ENCODE measurements around the gene FABP1.

Gene FABP1

GRCh38 chr2:88139804-88140203, 11.9 kb upstream of the FABP1 start:
- no peak for DNase-seq (ENCODE audit: low read depth)
- no peak overlapping the region for H3K4me3 ChIP-seq (replicated peaks; ENCODE audit: low read depth, low read length)
- TF ChIP-seq, protein P1, sequence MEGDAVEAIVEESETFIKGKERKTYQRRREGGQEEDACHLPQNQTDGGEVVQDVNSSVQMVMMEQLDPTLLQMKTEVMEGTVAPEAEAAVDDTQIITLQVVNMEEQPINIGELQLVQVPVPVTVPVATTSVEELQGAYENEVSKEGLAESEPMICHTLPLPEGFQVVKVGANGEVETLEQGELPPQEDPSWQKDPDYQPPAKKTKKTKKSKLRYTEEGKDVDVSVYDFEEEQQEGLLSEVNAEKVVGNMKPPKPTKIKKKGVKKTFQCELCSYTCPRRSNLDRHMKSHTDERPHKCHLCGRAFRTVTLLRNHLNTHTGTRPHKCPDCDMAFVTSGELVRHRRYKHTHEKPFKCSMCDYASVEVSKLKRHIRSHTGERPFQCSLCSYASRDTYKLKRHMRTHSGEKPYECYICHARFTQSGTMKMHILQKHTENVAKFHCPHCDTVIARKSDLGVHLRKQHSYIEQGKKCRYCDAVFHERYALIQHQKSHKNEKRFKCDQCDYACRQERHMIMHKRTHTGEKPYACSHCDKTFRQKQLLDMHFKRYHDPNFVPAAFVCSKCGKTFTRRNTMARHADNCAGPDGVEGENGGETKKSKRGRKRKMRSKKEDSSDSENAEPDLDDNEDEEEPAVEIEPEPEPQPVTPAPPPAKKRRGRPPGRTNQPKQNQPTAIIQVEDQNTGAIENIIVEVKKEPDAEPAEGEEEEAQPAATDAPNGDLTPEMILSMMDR (IDR thresholded peaks at IDR 0.05; ENCODE audit: low read length, missing control alignments) = no peak

GRCh38 chr2:88139203-88139702, 11.4 kb upstream of the FABP1 start:
- DNase-seq (ENCODE audit: low read depth) = no peak
- TF ChIP-seq, protein P1 (IDR thresholded peaks at IDR 0.05; ENCODE audit: low read length, missing control alignments) = no peak

GRCh38 chr2:88137833-88138232, 10.0 kb upstream of the FABP1 start:
- TF ChIP-seq, protein P1 (IDR thresholded peaks at IDR 0.05; ENCODE audit: low read length, missing control alignments) = no peak
- no peak overlapping the region for H3K4me3 ChIP-seq (replicated peaks; ENCODE audit: low read depth, low read length)
- DNase-seq (ENCODE audit: low read depth) = no peak

More at GRCh38 chr2:88139203-88139702, 11.4 kb upstream of the FABP1 start:
- no peak overlapping the region for H3K4me3 ChIP-seq (replicated peaks; ENCODE audit: low read depth, low read length)

GRCh38 chr2:88136817-88137216, 9.0 kb upstream of the FABP1 start:
- DNase-seq (ENCODE audit: low read depth) = no peak
- TF ChIP-seq, protein P1 (IDR thresholded peaks at IDR 0.05; ENCODE audit: low read length, missing control alignments) = no peak
- no peak overlapping the region for H3K4me3 ChIP-seq (replicated peaks; ENCODE audit: low read depth, low read length)

DNA sequence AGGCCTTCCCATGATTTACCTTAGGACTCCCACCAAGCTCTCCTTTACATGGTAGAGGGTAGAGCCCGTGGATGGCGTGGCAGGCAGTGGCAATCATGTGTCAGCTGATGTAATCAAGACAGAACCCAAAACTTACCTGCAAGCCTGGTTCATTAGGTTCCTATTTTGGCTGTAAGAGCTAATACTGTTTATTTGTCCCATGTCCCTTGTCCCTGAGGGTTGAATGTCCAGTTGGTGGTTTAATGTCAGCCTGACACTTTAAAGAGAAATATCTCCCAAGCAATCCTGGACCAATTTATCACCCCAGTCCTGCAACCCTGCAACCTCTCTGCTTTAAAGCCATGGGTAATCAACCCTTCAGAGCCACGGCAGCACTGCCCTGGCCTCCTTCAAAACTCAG, 6.0 kb upstream of the FABP1 start:
- H3K4me3 ChIP-seq (replicated peaks; ENCODE audit: low read depth, low read length) = no peak overlapping the region
- no peak for DNase-seq (ENCODE audit: low read depth)
- TF ChIP-seq, protein P1 (IDR thresholded peaks at IDR 0.05; ENCODE audit: low read length, missing control alignments) = no peak

DNA sequence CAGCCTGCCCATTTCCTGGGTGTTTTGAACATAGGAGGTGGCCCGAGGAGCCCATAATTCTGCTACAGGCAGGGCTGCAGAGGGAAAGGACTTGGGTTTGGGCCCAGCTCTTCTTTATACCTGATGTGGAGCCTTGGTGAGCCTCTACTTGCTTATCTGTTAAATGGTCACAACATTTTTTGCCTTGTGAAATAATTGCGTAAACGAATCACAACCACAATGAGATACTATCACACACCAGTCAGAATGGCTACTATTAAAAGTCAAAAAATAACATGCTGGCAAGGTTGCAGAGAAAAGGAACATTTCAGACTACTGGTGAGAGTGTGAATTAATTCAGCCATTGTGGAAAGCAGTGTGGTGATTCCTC, 4.1 kb upstream of the FABP1 start:
- no peak overlapping the region for H3K4me3 ChIP-seq (replicated peaks; ENCODE audit: low read depth, low read length)
- TF ChIP-seq, protein P1 (IDR thresholded peaks at IDR 0.05; ENCODE audit: low read length, missing control alignments) = no peak
- DNase-seq (ENCODE audit: low read depth) = no peak

- H3K4me3 ChIP-seq (replicated peaks; ENCODE audit: low read depth, low read length) = no peak overlapping the region
- no peak for DNase-seq (ENCODE audit: low read depth)
- TF ChIP-seq, protein P1 (IDR thresholded peaks at IDR 0.05; ENCODE audit: low read length, missing control alignments) = no peak
Measured at GRCh38 chr2:88131201-88131998, 3.5 kb upstream of the FABP1 start.

Data from fibroblast of pulmonary artery (primary cell).